Heart right ventricle (tissue), 16 donors: ENCODE results near the gene NEURL3. TPM values are rescaled to one million over a fixed set of nuclear protein-coding genes. Genes with fewer than 3 reads are reported as not detected.

Experiments used
- ATAC-seq, 8 donors: fragments of 200-7000 bp; cut with Tn5 transposase; one replicate each; pipeline ENCODE4 v1.9.1; 2020; ENCODE audit warnings: mild to moderate bottlenecking in 8 of 8, moderate library complexity in 8 of 8, moderate number of reproducible peaks in 1 of 8
- DNase-seq, 2 donors: peaks; one replicate each; pipeline ENCODE4 v3.0.0-alpha.2; 2020
- H3K27ac ChIP-seq, 10 donors: fragments of 200-600 bp; sonication (generic) in 2 of 10; one replicate each; pipeline versions ENCODE4 v1.5.0 to v1.8.0; 2020 to 2022; ENCODE audit warnings: mild to moderate bottlenecking in 3 of 10
- H3K27me3 ChIP-seq, 7 donors: fragments of 200-600 bp; one replicate each; pipeline ENCODE4 v1.8.0; 2021 to 2022; ENCODE audit warnings: mild to moderate bottlenecking in 2 of 7
- H3K36me3 ChIP-seq, 9 donors: fragments of 200-600 bp; sonication (generic) in 1 of 9; one replicate each; pipeline versions ENCODE4 v1.5.0 to v1.8.0; 2020 to 2022; ENCODE audit warnings: mild to moderate bottlenecking in 2 of 9
- H3K4me1 ChIP-seq, 9 donors: fragments of 200-600 bp; sonication (generic) in 1 of 9; one replicate each; pipeline versions ENCODE4 v1.5.0 to v1.8.0; 2020 to 2022; ENCODE audit warnings: mild to moderate bottlenecking in 4 of 9
- H3K4me3 ChIP-seq, 10 donors: fragments of 200-600 bp; sonication (generic) in 2 of 10; one replicate each; pipeline versions ENCODE4 v1.5.0 to v1.8.0; 2020 to 2022; ENCODE audit warnings: mild to moderate bottlenecking in 7 of 10, moderate library complexity in 2 of 10
- H3K9me3 ChIP-seq, 11 donors: fragments of 200-600 bp in 10 of 11; sonication (generic) in 2 of 11; one replicate each; pipeline versions ENCODE4 v1.5.0 to v1.8.0; 2013 to 2022; ENCODE audit warnings: mild to moderate bottlenecking in 2 of 11, control low read depth in 1 of 11, moderate library complexity in 1 of 11
- WGBS, 2 donors: extraction: QIAGEN DNeasy Blood & Tissue Kit; methylation state at CpG; one replicate each; pipeline ENCODE4 v1.1.7; 2013; ENCODE audit warnings: inconsistent platforms in 1 of 2; 5-methylcytosine and 5-hydroxymethylcytosine counted together
- intact Hi-C, 10 donors: fragments of 100-400 bp; cut with DNase I; formaldehyde crosslinking; loops; one replicate each; pipeline versions ENCODE4 v1.11.1 to v1.14.2; 2022
- polyA plus RNA-seq, 2 donors: library from polyadenylated mRNA; stranded (reverse); fragments of 200-250 nt; gene quantifications; one replicate each; pipeline ENCODE4 v1.2.3, GENCODE V29; 2013
- total RNA-seq, 10 donors: library from RNA; stranded (reverse); fragmentation: NEBNext Ultra II Directional in 3 of 10; extraction: Animal tissue kit (Norgen Biotek cat#: 25700) in 3 of 10; gene quantifications; one replicate each; pipeline versions ENCODE4 v1.2.1 to v1.2.4, GENCODE V29; 2021 to 2023
- TF ChIP-seq, protein P1 (sequence below), 9 donors: fragments of 200-600 bp; sonication (generic) in 2 of 9; IDR thresholded peaks; one replicate each; pipeline versions ENCODE4 v1.5.0 to v1.8.0; 2021 to 2022; ENCODE audit warnings: antibody characterized with exemption in 9 of 9, mild to moderate bottlenecking in 5 of 9, moderate library complexity in 1 of 9
- donor health status: Arrhythmogenic right ventricular cardiomyopathy.
- donor health status: ischemic (EF 13 %, LVEDD 7.1; RV severe dilation, severe dysfunction).
- donor health status: healthy with polysubstance abuse.
- donor health status: DM: no; HTN: yes; CAD: no.
- donor health status: DM: no; HTN: no; CAD: no.
- donor health status: ischemic (EF 25% LVEDD 6.9; RV normal size, moderate dysfunction).
- donor health status: ischemic (EF 25% LVEDD 5.7; RV mildly dilated, moderate dysfunction).
- donor health status: healthy.
- donor health status: DM: yes; HTN: yes; CAD: no.
- donor health status: Ischemic cardiomyopathy.
- donor health status: ischemic (EF 35%, LVEDD 5.7; RV mildly dilated, moderate dysfunction).
- donor health status: nonischemic (EF 11% LVEDD 7.7; RV severe dilation, severe dysfunction).
- donor health status: DM: yes; HTN: yes; CAD: no.
- donor health status: PGD.
- donor health status: ischemic (EF 29% LVEDD 5.4; RV normal size, mild dysfunction).
- donor health status: nonischemic (EF 23%, LVEDD 6.1; RV moderate dilation, normal function).

The NEURL3 gene
- total and polyA plus RNA-seq, 12 donors = 0.06 to 0.67 (median 0.30) TPM; not detected in 8

DNA sequence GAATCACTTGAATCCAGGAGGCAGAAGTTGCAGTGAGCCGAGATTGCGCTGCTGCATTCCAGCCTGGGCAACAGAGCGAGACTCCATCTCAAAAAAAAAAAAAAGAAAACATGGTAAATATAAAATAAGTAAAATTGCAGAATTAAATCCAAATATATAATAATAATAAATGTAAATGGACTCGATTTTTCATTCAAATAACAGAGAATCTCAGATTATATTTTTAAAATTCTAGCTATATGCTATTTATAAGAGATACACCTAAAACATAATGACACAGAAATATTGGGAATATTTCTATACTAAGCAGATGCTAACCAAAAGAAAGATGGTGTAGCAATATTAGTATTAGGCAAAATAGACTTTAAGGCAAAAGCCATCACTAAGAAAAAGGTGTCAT is 15.1 kb upstream of the NEURL3 start:
- Histone ChIP-seq H3K9me3 (peaks cover 0 to 16% (median 5%) of the 10 kb centered on the region in 11 donors), H3K27me3 (no peaks in the 10 kb centered on the region), H3K36me3 (no peaks in the 10 kb centered on the region), H3K27ac (no peak overlapping the region), H3K4me1 (peaks cover 0 to 14% (median 0%) of the 10 kb centered on the region in 9 donors), H3K4me3 (no peak overlapping the region)
- 79 to 86% methylated on average over 4 of the region's 4 CpGs for WGBS, 2 donors
- intact Hi-C loops = no loop called here
- TF ChIP-seq, protein P1, sequence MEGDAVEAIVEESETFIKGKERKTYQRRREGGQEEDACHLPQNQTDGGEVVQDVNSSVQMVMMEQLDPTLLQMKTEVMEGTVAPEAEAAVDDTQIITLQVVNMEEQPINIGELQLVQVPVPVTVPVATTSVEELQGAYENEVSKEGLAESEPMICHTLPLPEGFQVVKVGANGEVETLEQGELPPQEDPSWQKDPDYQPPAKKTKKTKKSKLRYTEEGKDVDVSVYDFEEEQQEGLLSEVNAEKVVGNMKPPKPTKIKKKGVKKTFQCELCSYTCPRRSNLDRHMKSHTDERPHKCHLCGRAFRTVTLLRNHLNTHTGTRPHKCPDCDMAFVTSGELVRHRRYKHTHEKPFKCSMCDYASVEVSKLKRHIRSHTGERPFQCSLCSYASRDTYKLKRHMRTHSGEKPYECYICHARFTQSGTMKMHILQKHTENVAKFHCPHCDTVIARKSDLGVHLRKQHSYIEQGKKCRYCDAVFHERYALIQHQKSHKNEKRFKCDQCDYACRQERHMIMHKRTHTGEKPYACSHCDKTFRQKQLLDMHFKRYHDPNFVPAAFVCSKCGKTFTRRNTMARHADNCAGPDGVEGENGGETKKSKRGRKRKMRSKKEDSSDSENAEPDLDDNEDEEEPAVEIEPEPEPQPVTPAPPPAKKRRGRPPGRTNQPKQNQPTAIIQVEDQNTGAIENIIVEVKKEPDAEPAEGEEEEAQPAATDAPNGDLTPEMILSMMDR (IDR thresholded peaks at IDR 0.05) = no peak
- DNase-seq (no peak), ATAC-seq (no peak)

DNA sequence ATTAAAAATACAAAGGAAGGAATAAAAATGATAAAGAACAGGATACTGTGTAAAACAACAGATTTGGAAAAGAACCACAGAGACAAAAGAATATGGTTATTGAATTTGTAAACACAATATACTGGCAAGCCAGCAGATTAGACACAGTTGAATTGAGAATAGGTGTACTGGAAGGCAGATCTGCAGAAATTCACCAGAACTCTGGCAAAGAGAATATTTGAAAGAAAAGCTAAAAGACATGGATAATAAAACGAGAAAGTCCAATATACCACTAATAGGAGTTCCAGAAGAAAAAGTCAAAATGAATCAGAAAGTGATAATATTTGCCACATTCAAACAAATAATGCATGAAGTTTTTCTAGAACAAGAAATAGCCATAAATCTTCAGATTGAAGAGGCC is 11.9 kb upstream of the NEURL3 start:
- no peak for DNase-seq
- Histone ChIP-seq H3K4me3 (no peak overlapping the region), H3K4me1 (no peaks in the 10 kb centered on the region), H3K36me3 (no peaks in the 10 kb centered on the region), H3K27me3 (no peaks in the 10 kb centered on the region), H3K27ac (no peak overlapping the region), H3K9me3 (peaks cover 0 to 16% (median 5%) of the 10 kb centered on the region in 11 donors)
- TF ChIP-seq, protein P1 (IDR thresholded peaks at IDR 0.05) = no peak
- 73 to 90% methylated on average over 1 of the region's 1 CpG for WGBS, 2 donors
- intact Hi-C loops = loop anchor here in 1 of 10 donors (10.0 kb wide), 1 partner anchor 372 kb away; the partner anchor contains the start of gene DUSP2
- no peak for ATAC-seq

DNA sequence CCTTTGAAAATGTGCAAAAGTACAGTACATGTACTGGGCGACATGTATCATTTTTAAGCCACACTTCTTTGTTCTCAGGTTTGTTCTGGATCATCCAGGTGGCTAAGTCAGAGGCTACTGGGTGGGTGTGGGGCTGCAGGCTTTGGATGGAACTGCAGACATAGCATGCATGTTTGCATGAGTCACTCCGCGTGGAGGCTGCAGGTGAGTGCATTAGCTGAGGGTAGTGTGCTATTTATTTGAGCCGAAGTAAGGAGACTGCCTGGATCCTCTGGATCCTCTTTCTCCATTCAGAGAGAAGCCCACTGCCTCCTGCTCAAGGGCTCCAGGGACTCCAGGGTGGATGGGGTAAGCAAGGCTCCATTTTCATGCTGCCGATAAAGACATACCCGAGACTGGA is 9.4 kb upstream of the NEURL3 start:
- intact Hi-C loops = loop anchor here in 2 of 10 donors (5.0 to 10.0 kb wide), 2 partner anchors 370 to 377 kb away; partner anchors contain the start of genes ASTL (in 1 of the 2) and DUSP2 (in 1 of the 2)
- WGBS, 2 donors = 91 to 94% methylated on average over 6 of the region's 6 CpGs
- no peak for DNase-seq
- ATAC-seq = no peak
- Histone ChIP-seq H3K9me3 (peaks cover 0 to 16% (median 5%) of the 10 kb centered on the region in 11 donors), H3K4me1 (peaks cover 0 to 2% (median 0%) of the 10 kb centered on the region in 9 donors), H3K4me3 (no peak overlapping the region), H3K27me3 (no peaks in the 10 kb centered on the region), H3K36me3 (no peaks in the 10 kb centered on the region), H3K27ac (no peak overlapping the region)
- TF ChIP-seq, protein P1 (IDR thresholded peaks at IDR 0.05) = no peak

DNA sequence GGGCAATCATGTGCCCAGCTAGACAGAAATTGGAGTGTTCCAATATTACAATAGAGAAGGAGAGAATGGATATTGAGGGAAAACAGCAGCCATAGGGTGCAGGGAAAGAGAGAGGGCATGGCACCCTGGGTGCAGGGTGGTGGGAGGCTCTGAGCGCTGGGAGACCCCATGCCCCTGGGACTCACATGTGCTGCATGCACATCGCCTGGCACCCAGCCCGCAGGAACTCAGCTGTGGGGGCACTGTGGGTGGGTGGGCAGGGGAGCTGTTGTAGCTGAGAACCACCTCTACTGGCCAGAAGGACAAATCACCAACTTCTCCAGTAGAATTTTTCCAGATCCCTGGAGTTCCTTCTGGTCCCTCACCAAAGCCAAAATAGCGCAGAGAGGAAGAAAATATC is 7.2 kb upstream of the NEURL3 start:
- Histone ChIP-seq H3K27me3 (no peaks in the 10 kb centered on the region), H3K27ac (no peak overlapping the region), H3K4me3 (no peak overlapping the region), H3K9me3 (peaks cover 0 to 11% (median 5%) of the 10 kb centered on the region in 11 donors), H3K4me1 (peaks cover 5 to 23% (median 15%) of the 10 kb centered on the region in 9 donors), H3K36me3 (no peaks in the 10 kb centered on the region)
- no peak for DNase-seq
- intact Hi-C loops = loop anchor here in 2 of 10 donors (5.0 to 10.0 kb wide), 2 partner anchors 368 to 375 kb away; partner anchors contain the start of genes ASTL (in 1 of the 2) and DUSP2 (in 1 of the 2)
- no peak for ATAC-seq
- TF ChIP-seq, protein P1 (IDR thresholded peaks at IDR 0.05) = no peak
- WGBS, 2 donors = 93 to 95% methylated on average over 4 of the region's 4 CpGs
